Astrocyte (in vitro differentiated cells and primary cell): ENCODE data around the gene ZNF653. TPM values are rescaled to one million over a fixed set of nuclear protein-coding genes. Genes with fewer than 3 reads are reported as not detected.
"Not testable (repeated sequence)": the region's sequence is repeated elsewhere in the genome, so short reads cannot be mapped to it uniquely, and the experiment has no call there.

Source experiments
- DNase-seq: peaks from one replicate; pipeline ENCODE4 v3.0.0-alpha.2; 2010; ENCODE audit warnings: low read depth
- FAIRE-seq: peaks from 2 replicates; lab custom pipeline; 2011; peaks lifted over from hg19 to GRCh38; lab: Jason Lieb, UNC
- H2AFZ ChIP-seq: 2 replicates; pipeline ENCODE4 v1.6.0; 2012; ENCODE audit warnings: low read depth, low read length, inconsistent platforms
- H3K27ac ChIP-seq: 2 replicates; pipeline ENCODE4 v1.5.1; 2011; ENCODE audit warnings: low read depth, low read length, inconsistent platforms
- H3K27me3 ChIP-seq: 2 replicates; pipeline ENCODE4 v1.6.0; 2011; ENCODE audit warnings: low read length, inconsistent platforms; ENCODE audit not compliant: insufficient read depth
- H3K36me3 ChIP-seq: 2 replicates; pipeline ENCODE4 v1.5.1; 2011; ENCODE audit warnings: low read length, inconsistent platforms; ENCODE audit not compliant: insufficient read depth
- H3K4me1 ChIP-seq: 2 replicates; pipeline ENCODE4 v1.5.1; 2011; ENCODE audit warnings: low read length, inconsistent platforms; ENCODE audit not compliant: insufficient read depth
- H3K4me2 ChIP-seq: 2 replicates; pipeline ENCODE4 v1.6.0; 2012; ENCODE audit warnings: low read length, inconsistent platforms
- H3K4me3 ChIP-seq: 2 replicates; pipeline ENCODE4 v1.5.1; 2011; ENCODE audit warnings: low read depth, mild to moderate bottlenecking, low read length, inconsistent platforms; ENCODE audit not compliant: insufficient read depth
- H3K79me2 ChIP-seq: 2 replicates; pipeline ENCODE4 v1.6.0; 2012; ENCODE audit warnings: mild to moderate bottlenecking, low read length, inconsistent platforms; ENCODE audit not compliant: insufficient read depth
- H3K9ac ChIP-seq: 2 replicates; pipeline ENCODE4 v1.6.0; 2012; ENCODE audit warnings: mild to moderate bottlenecking, low read length, inconsistent platforms
- H3K9me3 ChIP-seq: 2 replicates; pipeline ENCODE4 v1.5.1; 2012; ENCODE audit warnings: low read depth, mild to moderate bottlenecking, low read length, inconsistent platforms; ENCODE audit not compliant: insufficient read depth
- H4K20me1 ChIP-seq: 2 replicates; pipeline ENCODE4 v1.6.0; 2012; ENCODE audit warnings: low read length, inconsistent platforms; ENCODE audit not compliant: insufficient read depth
- H3K27ac Mint-ChIP-seq: one replicate; pipeline ENCODE4 v1.8.0; 2021; ENCODE audit warnings: mild to moderate bottlenecking, mixed read lengths; ENCODE audit not compliant: unreplicated experiment
- H3K27me3 Mint-ChIP-seq: one replicate; pipeline ENCODE4 v1.8.0; 2021; ENCODE audit warnings: low read depth, mixed read lengths; ENCODE audit not compliant: unreplicated experiment
- H3K36me3 Mint-ChIP-seq: one replicate; pipeline ENCODE4 v1.8.0; 2021; ENCODE audit warnings: low read depth, mixed read lengths; ENCODE audit not compliant: unreplicated experiment
- H3K4me1 Mint-ChIP-seq: one replicate; pipeline ENCODE4 v1.8.0; 2021; ENCODE audit warnings: low read depth, mixed read lengths; ENCODE audit not compliant: unreplicated experiment
- H3K4me3 Mint-ChIP-seq: one replicate; pipeline ENCODE4 v1.8.0; 2021; ENCODE audit warnings: mild to moderate bottlenecking, moderate library complexity, mixed read lengths; ENCODE audit not compliant: unreplicated experiment
- H3K9me3 Mint-ChIP-seq: one replicate; pipeline ENCODE4 v1.8.0; 2021; ENCODE audit warnings: mild to moderate bottlenecking, mixed read lengths; ENCODE audit not compliant: unreplicated experiment
- EZH2 ChIP-seq: IDR thresholded peaks from 2 replicates; pipeline ENCODE4 v1.6.1; 2012; ENCODE audit warnings: mild to moderate bottlenecking, low read length, inconsistent platforms; ENCODE audit not compliant: insufficient read depth
- total RNA-seq: library from RNA; stranded (reverse); gene quantifications from 2 replicates; pipeline ENCODE4 v1.2.1, GENCODE V29; 2021
- TF ChIP-seq, protein P1 (sequence below): IDR thresholded peaks from 2 replicates; pipeline ENCODE4 v1.5.1; 2011; ENCODE audit warnings: low read depth, mild to moderate bottlenecking, inconsistent platforms, low read length, moderate library complexity; ENCODE audit not compliant: insufficient read depth

The ZNF653 gene
- total RNA-seq, 1 donor from 2014 or later = 7.6 TPM

DNA sequence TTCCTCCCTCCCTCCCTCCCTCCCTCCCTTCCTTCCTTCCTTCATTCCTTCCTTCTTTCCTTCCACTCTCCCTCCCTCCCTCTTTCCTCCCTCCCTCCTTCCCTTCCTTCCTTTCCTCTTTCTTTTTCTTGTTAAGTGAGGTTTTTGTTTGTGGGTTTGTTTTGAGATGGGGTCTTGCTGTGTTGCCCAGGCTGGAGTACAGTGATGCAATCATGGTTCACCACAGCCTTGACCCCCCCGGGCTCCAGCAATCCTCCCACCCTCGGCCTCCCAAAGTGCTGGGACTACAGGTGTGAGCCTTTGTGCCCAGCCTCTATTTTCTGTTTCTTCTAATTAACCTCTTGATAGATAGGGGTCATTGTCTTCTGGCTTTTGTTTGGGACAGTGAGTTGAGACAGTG is 44.2 kb downstream of the ZNF653 start:
- DNase-seq (no peak), FAIRE-seq (no peak)
- H3K4me1 Mint-ChIP-seq = no peaks in the 10 kb centered on the region
- no peak overlapping the region for H3K4me3 Mint-ChIP-seq
- Histone ChIP-seq H3K4me1 (no peaks in the 10 kb centered on the region), H3K36me3 (no peaks in the 10 kb centered on the region), H4K20me1 (no peaks in the 10 kb centered on the region), H2AFZ (no peak overlapping the region), H3K9ac (no peak overlapping the region), H3K9me3 (no peaks in the 10 kb centered on the region), H3K27me3 (no peaks in the 10 kb centered on the region), H3K4me2 (no peak overlapping the region), H3K27ac (no peak overlapping the region), H3K4me3 (no peak overlapping the region), H3K79me2 (no peaks in the 10 kb centered on the region)
- TF ChIP-seq, protein P1, sequence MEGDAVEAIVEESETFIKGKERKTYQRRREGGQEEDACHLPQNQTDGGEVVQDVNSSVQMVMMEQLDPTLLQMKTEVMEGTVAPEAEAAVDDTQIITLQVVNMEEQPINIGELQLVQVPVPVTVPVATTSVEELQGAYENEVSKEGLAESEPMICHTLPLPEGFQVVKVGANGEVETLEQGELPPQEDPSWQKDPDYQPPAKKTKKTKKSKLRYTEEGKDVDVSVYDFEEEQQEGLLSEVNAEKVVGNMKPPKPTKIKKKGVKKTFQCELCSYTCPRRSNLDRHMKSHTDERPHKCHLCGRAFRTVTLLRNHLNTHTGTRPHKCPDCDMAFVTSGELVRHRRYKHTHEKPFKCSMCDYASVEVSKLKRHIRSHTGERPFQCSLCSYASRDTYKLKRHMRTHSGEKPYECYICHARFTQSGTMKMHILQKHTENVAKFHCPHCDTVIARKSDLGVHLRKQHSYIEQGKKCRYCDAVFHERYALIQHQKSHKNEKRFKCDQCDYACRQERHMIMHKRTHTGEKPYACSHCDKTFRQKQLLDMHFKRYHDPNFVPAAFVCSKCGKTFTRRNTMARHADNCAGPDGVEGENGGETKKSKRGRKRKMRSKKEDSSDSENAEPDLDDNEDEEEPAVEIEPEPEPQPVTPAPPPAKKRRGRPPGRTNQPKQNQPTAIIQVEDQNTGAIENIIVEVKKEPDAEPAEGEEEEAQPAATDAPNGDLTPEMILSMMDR = no peak
- no peak for TF ChIP-seq EZH2
- no peaks in the 10 kb centered on the region for H3K36me3 Mint-ChIP-seq
- peaks cover 18% of the 10 kb centered on the region for H3K27me3 Mint-ChIP-seq
- no peak overlapping the region for H3K27ac Mint-ChIP-seq
- H3K9me3 Mint-ChIP-seq = peaks cover 3% of the 10 kb centered on the region

DNA sequence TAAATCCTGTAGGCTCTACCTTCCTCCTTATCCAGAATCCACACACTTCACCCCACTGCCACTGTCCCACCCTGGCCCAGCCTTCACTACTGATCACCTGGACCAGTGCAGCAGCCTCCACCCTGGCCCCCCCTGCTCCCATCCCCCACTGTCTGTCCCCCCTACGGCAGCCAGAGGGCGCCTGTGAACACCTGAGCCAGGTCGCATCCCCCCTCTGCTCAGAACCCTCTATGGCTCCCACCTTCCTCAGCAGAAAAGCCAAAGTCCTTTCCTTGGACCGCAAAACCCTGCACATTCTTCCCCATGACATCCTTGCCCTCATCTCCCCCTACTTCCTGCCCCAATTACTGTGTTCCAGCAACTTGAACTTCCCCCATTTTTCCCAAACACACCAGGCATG is 45.4 kb downstream of the ZNF653 start:
- Histone ChIP-seq H4K20me1 (no peaks in the 10 kb centered on the region), H3K27ac (no peak overlapping the region), H2AFZ (no peak overlapping the region), H3K4me2 (no peak overlapping the region), H3K4me3 (no peak overlapping the region), H3K36me3 (no peaks in the 10 kb centered on the region), H3K9me3 (no peaks in the 10 kb centered on the region), H3K27me3 (no peaks in the 10 kb centered on the region), H3K79me2 (no peaks in the 10 kb centered on the region), H3K9ac (no peak overlapping the region), H3K4me1 (no peaks in the 10 kb centered on the region)
- Mint-ChIP-seq H3K27me3 (peaks cover 18% of the 10 kb centered on the region), H3K4me3 (no peak overlapping the region), H3K27ac (no peak overlapping the region), H3K36me3 (no peaks in the 10 kb centered on the region), H3K4me1 (no peaks in the 10 kb centered on the region), H3K9me3 (peaks cover 3% of the 10 kb centered on the region)
- TF ChIP-seq EZH2 = no peak
- TF ChIP-seq, protein P1 = no peak
- FAIRE-seq (no peak), DNase-seq (no peak)

DNA sequence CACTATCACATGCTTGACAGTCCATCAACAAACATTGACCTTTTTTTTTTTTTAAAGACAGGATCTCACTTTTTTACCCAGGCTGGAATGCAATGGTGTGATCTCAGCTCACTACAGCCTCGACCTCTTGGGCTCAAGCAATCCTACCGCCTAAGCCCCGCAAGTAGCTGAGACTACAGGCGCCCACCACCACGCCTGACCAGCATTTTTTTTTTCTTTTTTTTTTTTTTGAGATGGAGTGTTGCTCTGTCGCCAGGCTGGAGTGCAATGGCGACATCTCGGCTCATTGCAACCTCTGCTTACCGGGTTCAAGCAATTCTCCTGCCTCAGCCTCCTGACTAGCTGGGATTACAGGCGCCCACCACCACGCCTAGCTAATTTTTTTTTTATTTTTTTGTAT is 46.7 kb downstream of the ZNF653 start:
- not testable (repeated sequence) for H3K27ac ChIP-seq, FAIRE-seq, H3K36me3 Mint-ChIP-seq, H3K9ac ChIP-seq, H3K9me3 Mint-ChIP-seq, H3K79me2 ChIP-seq, H3K36me3 ChIP-seq, H3K4me1 Mint-ChIP-seq, H3K27ac Mint-ChIP-seq, H3K4me3 Mint-ChIP-seq, H3K9me3 ChIP-seq, H3K4me3 ChIP-seq, H4K20me1 ChIP-seq, H3K4me2 ChIP-seq, DNase-seq, H3K4me1 ChIP-seq, H3K27me3 ChIP-seq, H2AFZ ChIP-seq
- peaks cover 18% of the 10 kb centered on the region for H3K27me3 Mint-ChIP-seq
